ENCODE measurements around the gene NUP43.
"Not testable (repeated sequence)": the region's sequence is repeated elsewhere in the genome, so short reads cannot be mapped to it uniquely, and the experiment has no call there.

Gene NUP43

DNA sequence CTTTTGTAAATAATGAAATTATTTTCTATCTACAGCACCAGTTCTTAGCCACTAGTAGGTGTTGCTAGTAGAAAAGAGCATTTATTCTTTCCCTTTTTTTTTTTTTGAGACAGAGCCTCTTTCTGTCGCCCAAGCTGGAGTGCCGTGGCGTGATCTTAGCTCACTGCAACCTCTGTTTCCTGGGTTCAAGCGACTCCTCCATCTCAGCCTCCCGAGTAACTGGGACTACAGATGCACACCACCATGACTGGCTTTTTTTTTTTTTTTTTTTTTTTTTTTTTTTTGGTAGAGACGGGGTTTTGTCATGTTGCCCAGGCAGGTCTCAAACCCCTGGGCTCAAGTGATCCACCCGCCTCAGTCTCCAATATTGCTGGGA, 9.9 kb upstream of the NUP43 start:
- no peak overlapping the region for H3K4me2 ChIP-seq
- H3K27me3 ChIP-seq (ENCODE audit: insufficient read depth, low read depth): no peaks in the 10 kb centered on the region
- peaks cover 27% of the 10 kb centered on the region for H3K4me1 ChIP-seq (ENCODE audit: low read depth, poor library complexity, severe bottlenecking)
- TF ChIP-seq, protein P1, sequence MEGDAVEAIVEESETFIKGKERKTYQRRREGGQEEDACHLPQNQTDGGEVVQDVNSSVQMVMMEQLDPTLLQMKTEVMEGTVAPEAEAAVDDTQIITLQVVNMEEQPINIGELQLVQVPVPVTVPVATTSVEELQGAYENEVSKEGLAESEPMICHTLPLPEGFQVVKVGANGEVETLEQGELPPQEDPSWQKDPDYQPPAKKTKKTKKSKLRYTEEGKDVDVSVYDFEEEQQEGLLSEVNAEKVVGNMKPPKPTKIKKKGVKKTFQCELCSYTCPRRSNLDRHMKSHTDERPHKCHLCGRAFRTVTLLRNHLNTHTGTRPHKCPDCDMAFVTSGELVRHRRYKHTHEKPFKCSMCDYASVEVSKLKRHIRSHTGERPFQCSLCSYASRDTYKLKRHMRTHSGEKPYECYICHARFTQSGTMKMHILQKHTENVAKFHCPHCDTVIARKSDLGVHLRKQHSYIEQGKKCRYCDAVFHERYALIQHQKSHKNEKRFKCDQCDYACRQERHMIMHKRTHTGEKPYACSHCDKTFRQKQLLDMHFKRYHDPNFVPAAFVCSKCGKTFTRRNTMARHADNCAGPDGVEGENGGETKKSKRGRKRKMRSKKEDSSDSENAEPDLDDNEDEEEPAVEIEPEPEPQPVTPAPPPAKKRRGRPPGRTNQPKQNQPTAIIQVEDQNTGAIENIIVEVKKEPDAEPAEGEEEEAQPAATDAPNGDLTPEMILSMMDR (conservative IDR thresholded peaks at IDR 0.05; ENCODE audit: low read depth, low read length): no peak
- H4K20me1 ChIP-seq (ENCODE audit: insufficient read depth): peaks cover 12% of the 10 kb centered on the region
- no peak overlapping the region for H2AFZ ChIP-seq (ENCODE audit: low read depth)
- H3K79me2 ChIP-seq (ENCODE audit: insufficient read depth, low read depth): peaks cover 62% of the 10 kb centered on the region
- H3K27ac ChIP-seq: no peak overlapping the region
- H3K4me3 ChIP-seq (IDR thresholded peaks at IDR 0.05; ENCODE audit: insufficient read depth, low read depth, low read length): no peak overlapping the region
- no peaks in the 10 kb centered on the region for H3K36me3 ChIP-seq (ENCODE audit: insufficient read depth)
- H3K9ac ChIP-seq: no peak overlapping the region

DNA sequence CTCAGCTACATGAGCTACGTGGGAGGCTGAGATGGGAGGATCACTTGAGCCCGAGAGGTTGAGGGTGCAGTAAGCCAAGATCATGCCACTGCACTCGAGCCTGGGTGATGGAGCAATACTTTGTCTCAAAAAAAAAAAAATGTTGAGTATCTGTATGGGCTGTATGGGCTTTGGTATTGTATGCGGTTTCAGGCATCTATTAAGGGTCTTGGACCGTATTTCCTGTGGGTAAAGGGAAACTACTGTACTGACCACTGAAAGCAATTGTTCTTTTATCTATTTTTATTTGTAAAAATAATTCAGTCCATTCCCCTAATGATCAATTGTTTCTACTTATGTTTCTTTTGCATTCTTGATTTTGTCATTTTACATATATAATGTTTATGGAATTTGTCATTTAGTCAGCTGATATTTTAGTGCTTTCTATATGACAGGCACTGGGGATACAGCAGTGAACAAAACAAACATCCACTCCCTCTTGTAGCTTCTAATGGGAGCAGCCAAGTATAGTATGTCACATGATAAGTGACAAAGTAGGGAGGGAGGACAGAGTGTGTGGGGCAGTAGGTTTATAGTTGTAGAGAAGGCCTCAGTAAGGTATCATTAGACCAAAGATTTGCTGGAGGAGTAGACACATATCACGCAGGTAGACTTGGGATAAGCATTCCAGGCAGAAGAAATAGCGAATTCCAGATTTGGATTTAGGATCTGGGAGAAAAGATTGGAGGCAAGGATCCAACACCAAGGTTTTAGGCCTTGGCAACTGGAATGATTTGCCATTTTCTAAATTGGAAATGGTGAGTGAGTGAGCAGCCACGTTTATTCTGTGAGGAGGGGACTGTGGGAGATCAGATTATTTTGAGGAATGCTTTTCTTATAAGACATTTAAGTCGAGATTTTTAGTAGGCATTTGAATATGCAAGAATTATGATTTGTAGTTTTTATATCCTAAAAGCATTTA, 9.3 kb upstream of the NUP43 start:
- Histone ChIP-seq H3K79me2 (ENCODE audit: insufficient read depth, low read depth) (peaks cover 65% of the 10 kb centered on the region), H3K4me2 (no peak overlapping the region), H3K4me3 (IDR thresholded peaks at IDR 0.05; ENCODE audit: insufficient read depth, low read depth, low read length) (no peak overlapping the region), H2AFZ (ENCODE audit: low read depth) (no peak overlapping the region), H3K4me1 (ENCODE audit: low read depth, poor library complexity, severe bottlenecking) (peaks cover 28% of the 10 kb centered on the region), H3K27ac (no peak overlapping the region), H3K27me3 (ENCODE audit: insufficient read depth, low read depth) (no peaks in the 10 kb centered on the region), H3K9ac (no peak overlapping the region), H4K20me1 (ENCODE audit: insufficient read depth) (peaks cover 12% of the 10 kb centered on the region), H3K36me3 (ENCODE audit: insufficient read depth) (no peaks in the 10 kb centered on the region)
- TF ChIP-seq, protein P1 (conservative IDR thresholded peaks at IDR 0.05; ENCODE audit: low read depth, low read length): no peak

GRCh38 chr6:149754548-149754947, 8.2 kb upstream of the NUP43 start:
- H3K27ac ChIP-seq: no peak overlapping the region
- TF ChIP-seq, protein P1 (conservative IDR thresholded peaks at IDR 0.05; ENCODE audit: low read depth, low read length): no peak
- peaks cover 12% of the 10 kb centered on the region for H4K20me1 ChIP-seq (ENCODE audit: insufficient read depth)
- H3K27me3 ChIP-seq (ENCODE audit: insufficient read depth, low read depth): no peaks in the 10 kb centered on the region
- H3K4me2 ChIP-seq: no peak overlapping the region
- no peak overlapping the region for H3K9ac ChIP-seq
- H3K4me3 ChIP-seq (IDR thresholded peaks at IDR 0.05; ENCODE audit: insufficient read depth, low read depth, low read length): no peak overlapping the region
- peaks cover 28% of the 10 kb centered on the region for H3K4me1 ChIP-seq (ENCODE audit: low read depth, poor library complexity, severe bottlenecking)
- H2AFZ ChIP-seq (ENCODE audit: low read depth): no peak overlapping the region
- peaks cover 65% of the 10 kb centered on the region for H3K79me2 ChIP-seq (ENCODE audit: insufficient read depth, low read depth)
- H3K36me3 ChIP-seq (ENCODE audit: insufficient read depth): no peaks in the 10 kb centered on the region

- peaks cover 28% of the 10 kb centered on the region for H3K4me1 ChIP-seq (ENCODE audit: low read depth, poor library complexity, severe bottlenecking)
- peaks cover 57% of the 10 kb centered on the region for H3K79me2 ChIP-seq (ENCODE audit: insufficient read depth, low read depth)
- H3K4me3 ChIP-seq (IDR thresholded peaks at IDR 0.05; ENCODE audit: insufficient read depth, low read depth, low read length); H2AFZ ChIP-seq (ENCODE audit: low read depth); H3K4me2 ChIP-seq; H3K27me3 ChIP-seq (ENCODE audit: insufficient read depth, low read depth); H3K27ac ChIP-seq; H3K36me3 ChIP-seq (ENCODE audit: insufficient read depth); H3K9ac ChIP-seq: not testable (repeated sequence)
- H4K20me1 ChIP-seq (ENCODE audit: insufficient read depth): peaks cover 12% of the 10 kb centered on the region
Measured at GRCh38 chr6:149753374-149753637, 7.0 kb upstream of the NUP43 start.
